GM18502 (cell line): ENCODE data around the gene DGKI.
A peak's percentile ranks its signal among the peaks of the same experiment; 100 is the strongest.
"Not testable (repeated sequence)": the region's sequence is repeated elsewhere in the genome, so short reads cannot be mapped to it uniquely, and the experiment has no call there.

Source experiments
- ATAC-seq: cut with Tn5 transposase; IDR thresholded peaks from one replicate; pipeline ENCODE4 v1.9.1; 2021; ENCODE audit warnings: mild to moderate bottlenecking; ENCODE audit not compliant: unreplicated experiment, poor library complexity

The DGKI gene

GRCh38 chr7:137839903-137840779, 6.6 kb downstream of the DGKI start:
- ATAC-seq = no peak

- ATAC-seq = no peak
Measured at GRCh38 chr7:137838706-137839315, 8.0 kb downstream of the DGKI start.

DNA sequence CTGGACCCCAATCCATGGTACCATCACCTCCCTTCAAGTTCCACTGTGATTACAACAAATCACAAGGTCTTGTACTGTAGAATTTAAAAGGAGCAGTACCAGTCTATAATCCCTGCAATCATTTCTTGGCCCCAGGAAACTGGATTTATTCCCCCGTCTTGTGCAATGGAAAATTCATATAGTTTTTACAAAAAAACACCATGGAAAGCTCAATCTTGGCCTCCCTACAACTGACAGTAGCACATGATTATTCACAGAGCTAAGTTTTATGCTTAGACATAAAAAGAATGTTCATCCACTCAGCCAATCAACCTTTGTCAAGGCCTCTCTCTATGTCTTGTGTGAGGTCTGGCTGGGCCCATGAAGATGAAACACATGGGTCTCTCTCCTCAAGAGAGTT, 10.2 kb downstream of the DGKI start:
- ATAC-seq = no peak

GRCh38 chr7:137836113-137836509, 10.7 kb downstream of the DGKI start:
- ATAC-seq = no peak

GRCh38 chr7:137835486-137836112, 11.2 kb downstream of the DGKI start:
- ATAC-seq = no peak

- ATAC-seq = no peak
Measured at GRCh38 chr7:137834552-137834951, 12.2 kb downstream of the DGKI start.

GRCh38 chr7:137832990-137833389, 13.8 kb downstream of the DGKI start:
- ATAC-seq = not testable (repeated sequence)

DNA sequence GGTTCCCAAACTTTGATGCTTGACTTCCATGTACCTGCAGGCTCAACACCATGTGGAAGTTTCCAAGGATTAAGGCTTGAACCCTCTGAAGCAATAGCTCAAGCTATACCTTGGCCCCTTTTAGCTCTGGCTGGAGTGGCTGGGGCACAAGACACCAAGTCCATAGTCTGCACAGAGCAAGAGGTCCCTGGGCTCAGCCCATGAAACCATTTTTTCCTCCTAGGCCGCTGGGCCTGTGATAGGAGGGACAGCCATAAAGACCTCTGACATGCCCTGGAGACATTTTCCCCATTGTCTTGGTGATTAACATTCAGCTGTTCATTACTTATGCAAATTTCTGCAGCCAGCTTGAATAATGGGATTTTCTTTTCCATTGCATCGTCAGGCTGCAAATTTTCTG, 14.4 kb downstream of the DGKI start:
- no peak for ATAC-seq

DNA sequence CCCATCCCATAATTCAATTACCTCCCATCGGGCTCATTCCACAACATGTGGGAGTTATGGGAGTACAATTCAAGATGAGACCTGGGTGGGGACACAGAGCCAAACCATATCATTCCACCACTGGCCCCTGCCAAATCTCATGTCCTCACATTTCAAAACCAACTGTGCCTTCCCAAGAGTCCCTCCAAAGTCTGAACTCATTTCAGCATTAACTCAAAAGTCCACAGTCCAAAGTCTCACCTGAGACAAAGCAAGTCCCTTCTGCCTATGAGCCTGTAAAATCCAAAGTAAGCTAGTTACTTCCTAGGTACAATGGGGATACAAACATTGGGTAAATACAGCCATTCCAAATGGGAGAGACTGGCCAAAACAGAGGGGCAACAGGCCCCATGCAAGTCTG, 15.2 kb downstream of the DGKI start:
- not testable (repeated sequence) for ATAC-seq

DNA sequence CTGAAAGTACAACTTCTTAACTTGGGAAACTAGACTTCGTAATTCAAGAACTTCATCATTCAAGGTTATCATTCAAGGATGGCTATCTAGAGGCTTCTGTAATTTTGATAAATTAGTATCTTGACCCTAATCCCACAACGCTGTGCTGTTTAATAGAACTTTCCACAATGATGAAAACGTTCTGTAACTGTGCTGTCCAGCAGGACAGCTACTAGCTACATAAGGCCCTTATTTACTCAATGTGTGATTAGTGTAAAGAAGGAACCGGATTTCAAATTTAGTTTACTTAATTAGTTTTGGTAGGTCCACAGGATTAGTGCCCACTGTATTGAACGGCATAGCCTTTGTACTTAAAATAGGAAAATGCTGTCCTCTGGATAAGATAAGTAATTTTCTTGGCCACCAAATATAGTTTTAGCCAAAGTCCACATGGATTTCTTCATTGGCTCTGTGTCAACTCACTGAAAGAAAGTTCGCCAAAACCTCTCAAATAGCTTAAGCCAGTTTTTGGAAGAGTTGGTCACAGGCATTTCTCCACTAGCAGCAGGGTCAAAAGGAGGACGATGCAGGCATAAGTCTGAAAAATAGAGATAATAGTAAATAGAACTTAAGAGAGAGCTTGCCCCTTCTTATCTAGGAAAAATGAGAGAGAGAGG, 17.3 kb downstream of the DGKI start:
- no peak for ATAC-seq

- no peak for ATAC-seq
Measured at GRCh38 chr7:137828456-137828855, 18.3 kb downstream of the DGKI start.

GRCh38 chr7:137825489-137825888, 21.3 kb downstream of the DGKI start:
- ATAC-seq = no peak

GRCh38 chr7:137820677-137821420, 25.9 kb downstream of the DGKI start:
- peak; percentile 87 for ATAC-seq

DNA sequence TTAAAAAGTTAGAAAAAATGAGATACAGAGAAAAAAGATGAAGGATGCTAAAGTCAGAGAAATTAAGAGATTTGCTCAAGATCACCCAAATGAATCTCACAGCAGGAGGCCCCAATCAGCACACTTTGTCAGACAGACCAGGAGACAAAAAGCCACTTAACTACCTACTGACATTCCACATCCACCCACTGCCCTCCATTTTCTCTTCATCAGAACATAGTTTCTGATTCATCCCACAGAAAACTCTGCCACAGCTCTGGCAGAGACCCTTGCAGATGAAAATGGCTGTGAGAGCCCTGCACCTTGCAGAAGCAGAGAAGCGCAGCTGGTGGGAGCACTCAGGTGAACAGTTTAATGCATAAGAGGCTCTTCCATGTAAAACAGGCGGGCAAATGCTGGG, 26.6 kb downstream of the DGKI start:
- peak; percentile 2 for ATAC-seq

DNA sequence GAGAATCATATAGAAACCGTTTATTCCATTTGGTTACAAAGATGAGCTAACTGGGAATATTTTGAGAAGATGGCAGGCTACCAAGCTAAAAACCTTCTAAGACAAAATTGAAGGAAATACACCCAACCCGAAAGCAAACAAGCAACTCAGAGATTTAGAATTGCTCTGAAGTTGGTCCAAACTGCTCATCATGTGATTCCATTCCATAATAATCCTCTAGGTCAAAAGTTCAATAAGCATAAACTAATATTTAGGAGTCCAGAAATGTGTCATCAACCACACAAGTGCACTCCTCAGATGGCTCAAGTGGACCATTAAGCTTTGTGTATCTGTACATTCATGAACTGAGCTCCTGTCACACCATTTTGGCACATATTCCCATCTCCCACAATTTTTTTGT, 28.7 kb downstream of the DGKI start:
- ATAC-seq = no peak

DNA sequence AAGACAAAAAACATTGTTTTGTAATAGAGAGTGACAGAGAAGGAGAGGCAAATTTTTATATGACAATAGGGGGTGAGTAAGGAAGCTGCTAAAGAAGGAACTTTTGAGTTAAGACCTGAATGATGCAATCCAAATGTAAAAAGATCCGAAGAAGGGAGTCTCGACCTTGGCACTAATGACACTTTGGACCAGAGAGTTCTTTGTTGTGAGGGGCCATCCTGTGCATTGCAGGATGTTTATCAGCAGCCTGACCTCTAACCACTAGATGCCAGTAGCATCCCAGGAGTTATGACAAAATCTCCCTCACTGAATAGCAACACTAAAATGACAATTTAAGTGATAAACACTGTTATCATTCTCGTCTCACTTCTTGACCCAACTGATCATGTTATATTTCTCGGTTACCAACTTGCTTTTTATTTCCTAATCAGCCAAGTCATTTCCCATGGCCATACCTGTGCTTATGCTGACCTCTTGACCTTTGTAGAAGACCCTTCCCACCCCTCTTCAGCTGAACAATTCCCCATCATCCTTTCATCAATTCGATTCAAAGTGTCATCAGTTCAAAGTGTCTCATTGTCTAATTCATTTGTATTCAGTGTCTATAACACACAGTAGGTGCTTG, 30.0 kb downstream of the DGKI start:
- ATAC-seq = no peak

DNA sequence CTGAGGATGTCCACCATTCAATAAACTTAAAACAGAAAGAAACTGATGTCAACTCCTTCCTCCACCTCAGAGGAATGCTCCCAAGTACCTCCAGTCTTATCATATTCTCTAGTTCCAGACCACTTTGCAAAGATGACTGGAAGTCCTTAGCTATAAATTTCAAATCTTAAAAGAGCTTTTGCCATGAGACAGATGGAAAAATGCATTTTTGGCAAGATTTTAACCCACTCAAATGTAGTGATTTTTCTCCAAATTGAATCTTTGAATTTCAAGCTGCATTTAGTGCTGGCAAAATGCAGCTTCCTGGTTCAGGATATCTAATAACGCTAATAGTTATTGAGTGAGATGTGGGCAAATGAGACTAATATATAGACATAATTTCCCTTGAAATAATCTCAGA, 33.2 kb downstream of the DGKI start:
- no peak for ATAC-seq

DNA sequence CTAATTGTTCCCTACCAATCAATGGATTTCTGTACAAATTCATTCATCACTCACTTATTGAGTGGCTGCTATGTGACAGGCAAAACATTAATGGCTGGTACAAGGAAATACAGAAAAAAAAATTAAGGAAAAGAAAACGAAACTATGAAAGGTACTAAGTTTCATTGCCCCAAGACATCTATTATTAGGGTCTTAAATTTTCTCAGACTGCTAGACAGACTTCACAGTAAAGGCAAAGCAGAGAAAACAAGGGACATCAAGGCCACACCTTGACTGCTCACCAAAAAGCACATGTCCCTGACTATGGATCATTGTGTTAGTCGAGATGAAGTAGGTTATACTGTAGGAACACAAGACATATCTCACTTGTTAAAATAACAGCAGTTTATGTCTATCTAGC, 36.5 kb downstream of the DGKI start:
- ATAC-seq = no peak

GRCh38 chr7:137804836-137805235, 41.9 kb downstream of the DGKI start:
- ATAC-seq = no peak

DNA sequence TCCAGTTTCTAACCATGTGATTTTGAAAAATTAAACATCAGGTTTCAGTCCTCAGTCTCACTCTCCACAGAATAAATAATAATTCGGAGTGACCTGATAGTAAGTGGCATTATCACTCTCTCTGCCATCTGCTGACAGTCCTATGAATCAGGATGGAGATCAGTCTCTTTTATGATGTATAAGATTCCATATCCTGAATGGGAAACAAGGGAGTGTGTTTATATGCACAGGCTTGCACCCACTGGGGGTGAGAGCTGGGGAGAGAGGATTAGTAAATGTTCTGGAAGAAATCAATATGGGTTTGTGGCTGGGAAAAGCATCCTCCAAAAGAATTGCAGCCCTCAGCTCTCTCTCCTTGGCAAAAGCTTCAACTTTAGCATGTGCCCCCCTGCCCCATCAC, 45.3 kb downstream of the DGKI start:
- no peak for ATAC-seq
